Adrenal gland (tissue), 5 donors: ENCODE results near the gene ESPNL.

Experiments used
- CTCF ChIP-seq, 6 experiments: fragments of 450-650 bp in 4 of 6; fragments of 200-600 bp in 2 of 6; sonication (generic) in 1 of 6; IDR thresholded peaks; 1 replicate in 5 of 6; 2 replicates in 1 of 6; pipeline versions ENCODE4 v1.5.1 to v1.8.0; 2016 to 2021; ENCODE audit warnings: antibody characterized with exemption in 6 of 6, mild to moderate bottlenecking in 2 of 6, moderate library complexity in 1 of 6
- POLR2A ChIP-seq, 2 donors: fragments of 450-650 bp; IDR thresholded peaks; one replicate each; pipeline ENCODE4 v1.6.1; 2017; ENCODE audit warnings: antibody characterized with exemption in 2 of 2, mild to moderate bottlenecking in 2 of 2, moderate library complexity in 1 of 2
- donor health status: DM: no; HTN: no; CAD: no.

GRCh38 chr2:238116298-238117198, 16.4 kb downstream of the ESPNL start:
- TF ChIP-seq CTCF (IDR thresholded peaks at IDR 0.05), result no peak
- TF ChIP-seq POLR2A (IDR thresholded peaks at IDR 0.05), result no peak
